ENCODE measurements around the gene MYO1G.

- TF ChIP-seq POU2F2 (IDR thresholded peaks at IDR 0.05; ENCODE audit: low read depth, low read length): no peak
- no peak for TF ChIP-seq POLR2A (IDR thresholded peaks at IDR 0.05; ENCODE audit: low read depth, low read length)
- TF ChIP-seq POLR2AphosphoS5 (IDR thresholded peaks at IDR 0.05; ENCODE audit: low read depth, low read length): no peak
- no peak for TF ChIP-seq TAF1 (IDR thresholded peaks at IDR 0.05; ENCODE audit: low read depth, low read length)
These were observed 33.3 kb downstream of the MYO1G start for GRCh38 chr7:44945479-44945878.
